Subcutaneous adipose tissue (tissue), 4 donors: ENCODE measurements around the gene MIER1. TPM values are rescaled to one million over a fixed set of nuclear protein-coding genes. Genes with fewer than 3 reads are reported as not detected.

Experiments
- total RNA-seq, 4 donors: library from RNA; depleted of rRNA; stranded (reverse); fragments of >200 nt; gene quantifications; one replicate each; pipeline ENCODE4 v1.1.0, GENCODE V29; 2016
- TF ChIP-seq, protein P1 (sequence below): fragments of 450-650 bp; IDR thresholded peaks from one replicate; pipeline ENCODE4 v1.5.1; 2016; ENCODE audit warnings: low read depth, mild to moderate bottlenecking, control low read depth, antibody characterized with exemption, moderate library complexity

MIER1 gene
- 10 to 100 TPM; 37.7 to 59.5 (median 40.2) TPM for total RNA-seq

DNA sequence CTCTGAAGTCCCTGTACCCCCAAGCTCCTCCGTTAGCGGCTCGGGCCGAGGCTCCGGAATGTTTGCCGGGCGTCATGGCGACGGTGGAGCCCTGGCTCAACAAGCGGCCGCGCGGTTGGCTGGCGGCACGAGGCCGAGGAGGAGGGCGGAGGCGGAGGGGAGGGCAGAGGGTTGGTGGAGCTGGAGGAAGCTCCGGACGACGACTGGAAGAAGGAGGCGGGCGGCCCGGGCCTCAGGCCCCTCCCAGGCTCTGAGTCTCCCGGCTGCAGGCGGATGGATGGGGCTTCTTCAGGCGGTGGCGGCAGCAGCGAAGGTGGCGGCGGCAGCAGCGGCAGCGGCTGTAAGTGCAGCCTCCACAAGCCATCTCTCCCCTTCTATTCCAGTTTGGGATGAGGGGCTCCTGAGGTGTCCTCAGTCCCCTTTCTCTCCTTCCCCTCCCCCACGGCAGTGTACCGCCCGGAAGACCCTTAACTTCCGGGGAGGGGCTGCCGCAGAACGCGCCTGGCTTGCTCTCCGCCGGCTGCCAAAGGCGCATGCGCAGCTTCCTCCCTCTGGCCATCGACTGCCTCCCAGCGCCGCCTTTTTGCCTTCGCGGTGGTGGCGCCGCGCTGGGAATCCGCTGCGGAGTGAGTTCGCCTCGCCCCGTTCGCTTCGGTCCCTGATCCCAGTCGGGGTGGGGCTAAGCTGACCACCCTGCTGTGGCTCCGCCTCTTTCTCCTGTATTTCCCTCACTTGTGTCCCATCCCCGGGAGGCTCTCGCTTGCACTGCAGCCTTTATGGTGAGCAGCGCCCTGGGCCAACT lies at the start of gene MIER1, which contains the start of gene DNAI4:
MIER1 (plus strand) TSS at position 235 of the 802 bp plus-strand sequence; CDS start at position 274, 39 bp downstream.
DNAI4 (minus strand) TSS at position 101 of the 802 bp plus-strand sequence; CDS start at position 76, 25 bp downstream.
- TF ChIP-seq, protein P1, sequence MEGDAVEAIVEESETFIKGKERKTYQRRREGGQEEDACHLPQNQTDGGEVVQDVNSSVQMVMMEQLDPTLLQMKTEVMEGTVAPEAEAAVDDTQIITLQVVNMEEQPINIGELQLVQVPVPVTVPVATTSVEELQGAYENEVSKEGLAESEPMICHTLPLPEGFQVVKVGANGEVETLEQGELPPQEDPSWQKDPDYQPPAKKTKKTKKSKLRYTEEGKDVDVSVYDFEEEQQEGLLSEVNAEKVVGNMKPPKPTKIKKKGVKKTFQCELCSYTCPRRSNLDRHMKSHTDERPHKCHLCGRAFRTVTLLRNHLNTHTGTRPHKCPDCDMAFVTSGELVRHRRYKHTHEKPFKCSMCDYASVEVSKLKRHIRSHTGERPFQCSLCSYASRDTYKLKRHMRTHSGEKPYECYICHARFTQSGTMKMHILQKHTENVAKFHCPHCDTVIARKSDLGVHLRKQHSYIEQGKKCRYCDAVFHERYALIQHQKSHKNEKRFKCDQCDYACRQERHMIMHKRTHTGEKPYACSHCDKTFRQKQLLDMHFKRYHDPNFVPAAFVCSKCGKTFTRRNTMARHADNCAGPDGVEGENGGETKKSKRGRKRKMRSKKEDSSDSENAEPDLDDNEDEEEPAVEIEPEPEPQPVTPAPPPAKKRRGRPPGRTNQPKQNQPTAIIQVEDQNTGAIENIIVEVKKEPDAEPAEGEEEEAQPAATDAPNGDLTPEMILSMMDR: no peak

DNA sequence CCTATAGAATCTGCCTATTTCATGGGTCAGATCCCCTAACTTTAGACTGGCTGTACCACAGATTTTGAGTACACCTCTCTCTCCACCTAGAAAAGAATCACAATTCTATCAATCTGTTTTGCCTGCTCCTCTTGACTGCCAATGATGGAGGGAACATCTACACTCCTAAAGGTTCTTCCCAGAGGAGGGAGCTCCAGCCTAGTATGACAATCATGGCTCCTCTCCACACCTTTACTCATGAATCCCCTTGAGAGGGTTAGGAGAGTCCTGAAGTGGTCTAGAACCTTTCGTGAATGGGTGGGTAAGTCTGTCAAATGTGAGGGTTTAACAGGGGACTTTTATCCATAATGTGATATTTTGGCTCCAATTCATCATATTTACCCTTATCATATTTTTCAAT lies 48.1 kb upstream of the MIER1 start:
- TF ChIP-seq, protein P1: no peak

- TF ChIP-seq, protein P1: no peak
Measured at GRCh38 chr1:66889030-66889429, 35.8 kb upstream of the MIER1 start.

GRCh38 chr1:66890621-66891020 lies 34.2 kb upstream of the MIER1 start:
- TF ChIP-seq, protein P1: no peak

- TF ChIP-seq, protein P1: no peak
Measured at GRCh38 chr1:66893712-66894111, 31.1 kb upstream of the MIER1 start.

DNA sequence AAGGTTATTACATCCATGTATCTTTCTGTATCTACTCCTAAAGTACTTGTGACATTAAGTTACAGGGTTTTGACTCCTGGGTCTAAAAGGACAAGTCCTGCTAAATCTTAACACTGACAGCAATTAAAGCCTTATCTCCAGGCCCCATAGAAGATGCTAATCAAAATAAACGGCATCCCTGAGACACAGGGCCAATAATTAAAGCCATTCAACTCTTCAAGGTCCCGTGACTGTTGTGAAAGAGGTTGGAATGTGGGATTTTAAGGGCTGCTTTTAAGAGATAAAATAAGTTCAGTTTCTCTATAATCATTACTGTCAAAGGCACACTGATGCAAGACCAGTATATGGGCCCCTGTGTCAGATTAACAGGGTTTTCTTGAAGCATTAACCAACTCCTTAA lies 8.5 kb upstream of the MIER1 start:
- TF ChIP-seq, protein P1: no peak

GRCh38 chr1:66917476-66917875 lies 7.3 kb upstream of the MIER1 start:
- TF ChIP-seq, protein P1: no peak
